HepG2 (cell line): Measurements from ENCODE around the gene ACSF3. TPM values are rescaled to one million over a fixed set of nuclear protein-coding genes. Genes with fewer than 3 reads are reported as not detected.

Experiments used
- ATAC-seq: fragments of 200-7000 bp; cut with Tn5 transposase; 3 replicates; pipeline ENCODE4 v1.9.1; 2020; ENCODE audit warnings: mild to moderate bottlenecking, moderate library complexity
- BruUV-seq: library from RNA; stranded (reverse); fragments of 400-500 nt; replicated peaks from 2 replicates; lab custom pipeline; 2021; lab: Mats Ljungman, UMichigan
- CTCF ChIA-PET: fragments of 300-600 bp; formaldehyde crosslinking; extraction: SDS; loops from one replicate; lab custom pipeline; 2021; ENCODE audit warnings: low total read pairs, inconsistent platforms, low intra/inter-chr PET ratio; lab: Yijun Ruan, JAX
- POLR2A ChIA-PET: fragments of 350-600 bp; sonication (Branson Sonifier 250); formaldehyde crosslinking; loops from one replicate; lab custom pipeline; 2020; ENCODE audit warnings: antibody characterized with exemption, inconsistent platforms; lab: Yijun Ruan, JAX
- DNase-seq: peaks from one replicate; pipeline ENCODE4 v3.0.0-alpha.2; 2015; ENCODE audit warnings: low spot score
- FAIRE-seq: peaks from 3 replicates; lab custom pipeline; 2011; peaks lifted over from hg19 to GRCh38; lab: Jason Lieb, UNC
- H2AFZ ChIP-seq: one replicate; pipeline ENCODE4 v1.6.1; 2011; ENCODE audit warnings: low read length, inconsistent platforms
- H3K27ac ChIP-seq: fragments of 300-600 bp; 3 replicates; pipeline ENCODE4 v1.8.0; 2011; ENCODE audit warnings: mixed run types, mild to moderate bottlenecking, mixed read lengths, low read length, inconsistent platforms; ENCODE audit not compliant: insufficient read depth; ENCODE audit errors: extremely low read length
- H3K27me3 ChIP-seq, 2 experiments: fragments of 200-600 bp in 1 of 2; 2 replicates in 1 of 2; 3 replicates in 1 of 2; pipeline versions ENCODE4 v1.6.0 to v1.8.0; 2011; ENCODE audit warnings: low read length in 2 of 2, mild to moderate bottlenecking in 2 of 2, moderate library complexity in 2 of 2, inconsistent platforms in 1 of 2; ENCODE audit not compliant: insufficient read depth in 2 of 2, control insufficient read depth in 1 of 2
- H3K36me3 ChIP-seq, 2 experiments: fragments of 200-600 bp in 1 of 2; replicated peaks in 1 of 2; 2 replicates in 1 of 2; 3 replicates in 1 of 2; pipeline versions ENCODE4 v1.5.1 to v1.8.0; 2011; ENCODE audit warnings: low read length in 2 of 2, inconsistent platforms in 1 of 2; ENCODE audit not compliant: insufficient read depth in 2 of 2, control insufficient read depth in 1 of 2
- H3K4me1 ChIP-seq: 2 replicates; pipeline ENCODE4 v1.5.1; 2012; ENCODE audit warnings: low read length, inconsistent platforms; ENCODE audit not compliant: insufficient read depth
- H3K4me2 ChIP-seq: 2 replicates; pipeline ENCODE4 v1.6.0; 2011; ENCODE audit warnings: low read depth, low read length, inconsistent platforms
- H3K4me3 ChIP-seq, 3 experiments: fragments of 200-600 bp in 1 of 3; sonication (generic), shearing (Covaris generic) in 1 of 3; replicated peaks in 1 of 3; 2 replicates each; pipeline ENCODE4 v1.5.1; 2011 to 2016; ENCODE audit warnings: low read length in 3 of 3, inconsistent platforms in 2 of 3, low read depth in 2 of 3, mild to moderate bottlenecking in 2 of 3, control low read depth in 1 of 3, mixed read lengths in 1 of 3; ENCODE audit not compliant: insufficient read depth in 1 of 3
- H3K79me2 ChIP-seq: one replicate; pipeline ENCODE4 v1.6.1; 2011; ENCODE audit warnings: low read length, inconsistent platforms; ENCODE audit not compliant: insufficient read depth
- H3K9ac ChIP-seq: 2 replicates; pipeline ENCODE4 v1.6.0; 2011; ENCODE audit warnings: mild to moderate bottlenecking, low read depth, low read length, inconsistent platforms; ENCODE audit not compliant: insufficient read depth
- H3K9me3 ChIP-seq: 2 replicates; pipeline ENCODE4 v1.5.1; 2012; ENCODE audit warnings: mild to moderate bottlenecking, low read length
- H4K20me1 ChIP-seq: 2 replicates; pipeline ENCODE4 v1.6.0; 2011; ENCODE audit warnings: inconsistent platforms, mild to moderate bottlenecking, low read length, moderate library complexity; ENCODE audit not compliant: insufficient read depth
- AGO1 ChIP-seq: fragments of 200-400 bp; formaldehyde crosslinking; IDR thresholded peaks from 2 replicates; pipeline ENCODE4 v1.6.1; 2017; ENCODE audit warnings: mild to moderate bottlenecking, low read depth, low read length, moderate library complexity; ENCODE audit not compliant: poor library complexity, severe bottlenecking
- AKAP8 ChIP-seq: sonication (generic); formaldehyde crosslinking; IDR thresholded peaks from 2 replicates; pipeline ENCODE4 v1.5.1; 2020; ENCODE audit warnings: mild to moderate bottlenecking, missing genetic modification reagents
- ARID2 ChIP-seq: sonication (generic); formaldehyde crosslinking; IDR thresholded peaks from 2 replicates; pipeline ENCODE4 v1.8.1; 2022; ENCODE audit warnings: mild to moderate bottlenecking, missing genetic modification reagents, borderline replicate concordance
- ARNT ChIP-seq: fragments of 450-650 bp; IDR thresholded peaks from 2 replicates; pipeline ENCODE4 v1.6.1; 2017
- GFI1 ChIP-seq: sonication (generic); formaldehyde crosslinking; IDR thresholded peaks from 2 replicates; pipeline ENCODE4 v1.5.0; 2020; ENCODE audit warnings: missing genetic modification reagents, mild to moderate bottlenecking, borderline replicate concordance
- HNRNPL ChIP-seq: fragments of 200-400 bp; formaldehyde crosslinking; IDR thresholded peaks from 2 replicates; pipeline ENCODE4 v1.6.1; 2017; ENCODE audit warnings: mild to moderate bottlenecking, low read depth, low read length
- KDM2A ChIP-seq: sonication (generic); formaldehyde crosslinking; IDR thresholded peaks from 2 replicates; pipeline ENCODE4 v1.4.0; 2020; ENCODE audit warnings: low read depth, missing genetic modification reagents, borderline replicate concordance
- MTA1 ChIP-seq: sonication (generic); formaldehyde crosslinking; IDR thresholded peaks from 2 replicates; pipeline ENCODE4 v1.4.0; 2020; ENCODE audit warnings: missing genetic modification reagents, mild to moderate bottlenecking, borderline replicate concordance
- NFE2L1 ChIP-seq: sonication (generic); formaldehyde crosslinking; IDR thresholded peaks from 2 replicates; pipeline ENCODE4 v1.4.0; 2020; ENCODE audit warnings: missing genetic modification reagents, mild to moderate bottlenecking, borderline replicate concordance
- PITX1 ChIP-seq: sonication (generic); formaldehyde crosslinking; IDR thresholded peaks from 2 replicates; pipeline ENCODE4 v1.5.1; 2020; ENCODE audit warnings: mild to moderate bottlenecking, missing genetic modification reagents
- POLR2G ChIP-seq: fragments of 200-400 bp; formaldehyde crosslinking; IDR thresholded peaks from 2 replicates; pipeline ENCODE4 v1.6.1; 2018; ENCODE audit warnings: mild to moderate bottlenecking, low read depth, low read length, moderate library complexity
- TMF1 ChIP-seq: sonication (generic); formaldehyde crosslinking; IDR thresholded peaks from 2 replicates; pipeline ENCODE4 v1.8.1; 2022; ENCODE audit warnings: low read depth, missing genetic modification reagents
- ZNF713 ChIP-seq: sonication (generic); formaldehyde crosslinking; IDR thresholded peaks from 2 replicates; pipeline ENCODE4 v1.4.0; 2020; ENCODE audit warnings: mild to moderate bottlenecking, missing genetic modification reagents
- ZNF780A ChIP-seq: sonication (generic); formaldehyde crosslinking; IDR thresholded peaks from 2 replicates; pipeline ENCODE4 v1.8.0; 2022; ENCODE audit warnings: mild to moderate bottlenecking, missing genetic modification reagents, moderate library complexity
- WGBS: methylation state at CpG from one replicate; pipeline ENCODE4 v1.1.6; 2017; ENCODE audit warnings: low lambda C conversion rate; 5-methylcytosine and 5-hydroxymethylcytosine counted together
- in situ Hi-C: cut with HindIII; loops from 2 replicates; pipeline ENCODE4 v1.10.0; 2017; ENCODE audit warnings: low pct_unique_long_range_greater_than_20kb; ENCODE audit not compliant: extremely low pct_ligation_motif_present
- intact Hi-C: fragments of 100-400 bp; cut with micrococcal nuclease; formaldehyde crosslinking; loops from one replicate; pipeline ENCODE4 v1.10.0; 2022; ENCODE audit not compliant: unreplicated experiment
- polyA plus RNA-seq, 8 experiments: library from polyadenylated mRNA; depleted of rRNA in 3 of 8; stranded (reverse) in 7 of 8; unstranded in 1 of 8; fragments of >200 nt; fragmentation: Illumina TruSeq in 4 of 8; extraction: Trizol in 4 of 8; gene quantifications; 2 replicates each; pipeline versions ENCODE4 v1.2.1 to v1.2.3, GENCODE V29; 2011 to 2016; ENCODE audit warnings: low read depth in 4 of 8, missing spikeins in 1 of 8, mixed read lengths in 1 of 8; ENCODE audit not compliant: insufficient read depth in 1 of 8
- total RNA-seq, 5 experiments: library from RNA; depleted of rRNA; stranded (reverse); fragments of >200 nt; fragmentation: Illumina TruSeq; extraction: Trizol; gene quantifications; 2 replicates each; pipeline ENCODE4 v1.2.3, GENCODE V29; 2016; ENCODE audit warnings: low read depth in 1 of 5

Gene ACSF3
- total and polyA plus RNA-seq, 2 of the 13 experiments (the other 11 are each of a cell fraction or from before 2014, with no cell fraction given): 14.9 to 30.6 TPM

- intact Hi-C loops: no loop called here
- POLR2A ChIA-PET: interaction anchor here (1.1 kb wide), 1 partner anchor 11 kb away, joined by 3 read pairs; no protein-coding TSS in a partner anchor
- Histone ChIP-seq H3K9me3 (no peaks in the 10 kb centered on the region), H3K36me3 (no peaks in the 10 kb centered on the region), H3K4me2 (no peak overlapping the region), H3K9ac (no peak overlapping the region), H3K4me3 (no peak overlapping the region), H3K79me2 (no peaks in the 10 kb centered on the region), H3K27ac (no peak overlapping the region), H3K4me1 (peaks cover 39% of the 10 kb centered on the region), H2AFZ (no peak overlapping the region), H3K27me3 (peaks cover 19 to 38% of the 10 kb centered on the region in 2 experiments), H4K20me1 (no peaks in the 10 kb centered on the region; the same call in 1 of the 2 replicates)
- DNase-seq (no peak), ATAC-seq (peak; percentile 4; the same call in 2 of the 3 replicates), FAIRE-seq (no peak)
- CTCF ChIA-PET: no interaction called here
- BruUV-seq: TSS peak; percentile 39
- TF ChIP-seq NFE2L1 (no peak), ZNF780A (CRISPR knock-in tag) (no peak), PITX1 (peak; percentile 41; the same call in 1 of the 2 replicates), HNRNPL (0 out of 2 replicates have a peak, but pooled peaks have one; percentile 56), AGO1 (peak; percentile 39), ARNT (no peak), AKAP8 (CRISPR knock-in tag) (peak; percentile 46; the same call in 1 of the 2 replicates), ZNF713 (no peak), POLR2G (peak; percentile 42; the same call in 1 of the 2 replicates), MTA1 (CRISPR knock-in tag) (no peak), TMF1 (CRISPR knock-in tag) (0 out of 2 replicates have a peak, but pooled peaks have one; percentile 19), ARID2 (CRISPR knock-in tag) (no peak), KDM2A (CRISPR knock-in tag) (peak; percentile 68), GFI1 (CRISPR knock-in tag) (no peak)
- 33% methylated on average over 19 of the region's 24 CpGs for WGBS
- in situ Hi-C loops: no loop called here
These were observed 62.4 kb downstream of the ACSF3 start for GRCh38 chr16:89155851-89156739.
